Measurements from ENCODE around the gene DRC7. TPM values are rescaled to one million over a fixed set of nuclear protein-coding genes. Genes with fewer than 3 reads are reported as not detected.

The DRC7 gene, protein sequence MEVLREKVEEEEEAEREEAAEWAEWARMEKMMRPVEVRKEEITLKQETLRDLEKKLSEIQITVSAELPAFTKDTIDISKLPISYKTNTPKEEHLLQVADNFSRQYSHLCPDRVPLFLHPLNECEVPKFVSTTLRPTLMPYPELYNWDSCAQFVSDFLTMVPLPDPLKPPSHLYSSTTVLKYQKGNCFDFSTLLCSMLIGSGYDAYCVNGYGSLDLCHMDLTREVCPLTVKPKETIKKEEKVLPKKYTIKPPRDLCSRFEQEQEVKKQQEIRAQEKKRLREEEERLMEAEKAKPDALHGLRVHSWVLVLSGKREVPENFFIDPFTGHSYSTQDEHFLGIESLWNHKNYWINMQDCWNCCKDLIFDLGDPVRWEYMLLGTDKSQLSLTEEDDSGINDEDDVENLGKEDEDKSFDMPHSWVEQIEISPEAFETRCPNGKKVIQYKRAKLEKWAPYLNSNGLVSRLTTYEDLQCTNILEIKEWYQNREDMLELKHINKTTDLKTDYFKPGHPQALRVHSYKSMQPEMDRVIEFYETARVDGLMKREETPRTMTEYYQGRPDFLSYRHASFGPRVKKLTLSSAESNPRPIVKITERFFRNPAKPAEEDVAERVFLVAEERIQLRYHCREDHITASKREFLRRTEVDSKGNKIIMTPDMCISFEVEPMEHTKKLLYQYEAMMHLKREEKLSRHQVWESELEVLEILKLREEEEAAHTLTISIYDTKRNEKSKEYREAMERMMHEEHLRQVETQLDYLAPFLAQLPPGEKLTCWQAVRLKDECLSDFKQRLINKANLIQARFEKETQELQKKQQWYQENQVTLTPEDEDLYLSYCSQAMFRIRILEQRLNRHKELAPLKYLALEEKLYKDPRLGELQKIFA
- total RNA-seq (2022; extraction: Qiagen RNA extraction; ENCODE audit: low read depth): 0.10 TPM in 1 of 5 replicates, not detected in the others

DNA sequence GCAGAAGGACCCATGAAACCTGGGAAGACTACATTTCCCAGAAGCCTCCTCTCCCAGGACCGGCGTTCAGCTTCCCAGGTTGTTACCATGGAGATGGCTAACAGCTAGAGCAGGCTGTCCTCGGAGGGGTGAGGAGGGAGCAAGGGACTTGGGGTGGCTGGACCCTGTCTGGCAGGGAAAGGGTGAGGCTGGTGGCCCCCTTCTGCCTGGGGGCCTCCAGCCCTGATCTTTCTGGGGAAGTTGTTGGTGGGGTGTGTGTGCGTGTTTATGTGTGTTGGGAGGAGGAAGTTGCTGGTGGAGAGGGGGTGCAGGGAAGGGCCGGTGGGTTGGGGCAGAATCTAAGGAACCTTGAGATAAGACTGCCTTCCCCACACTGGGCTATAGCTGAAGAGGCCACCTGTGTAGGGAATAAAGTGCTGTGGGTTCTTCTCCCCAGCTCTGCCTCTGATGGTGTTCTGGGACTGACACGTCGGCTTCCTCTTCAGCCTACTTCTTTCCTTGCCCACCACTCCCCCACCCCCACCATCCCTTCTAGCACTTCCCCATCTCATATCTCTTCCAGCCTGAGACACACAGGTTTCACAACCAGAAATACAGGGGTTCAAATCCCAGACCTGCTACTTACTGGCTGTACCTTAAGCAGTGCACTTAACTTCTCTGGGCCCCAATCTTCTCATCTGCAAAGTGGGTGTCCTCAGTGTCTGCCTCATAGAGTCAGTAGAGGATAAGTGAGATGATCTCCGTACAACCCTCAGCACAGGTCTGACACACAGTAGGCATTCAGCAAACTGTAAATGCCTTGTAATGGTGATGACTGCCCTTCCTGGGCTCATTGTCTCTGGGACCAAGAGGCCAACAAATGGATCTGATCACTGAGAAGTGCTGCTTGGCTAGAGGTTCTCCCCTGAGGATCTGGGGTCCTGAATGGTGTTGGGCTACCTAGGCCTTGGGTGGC, at the start of gene DRC7:
Gene DRC7 (plus strand): TSS at position 82 of the 955 bp plus-strand sequence. CDS start 3,144 bp downstream, outside the sequence.

DNA sequence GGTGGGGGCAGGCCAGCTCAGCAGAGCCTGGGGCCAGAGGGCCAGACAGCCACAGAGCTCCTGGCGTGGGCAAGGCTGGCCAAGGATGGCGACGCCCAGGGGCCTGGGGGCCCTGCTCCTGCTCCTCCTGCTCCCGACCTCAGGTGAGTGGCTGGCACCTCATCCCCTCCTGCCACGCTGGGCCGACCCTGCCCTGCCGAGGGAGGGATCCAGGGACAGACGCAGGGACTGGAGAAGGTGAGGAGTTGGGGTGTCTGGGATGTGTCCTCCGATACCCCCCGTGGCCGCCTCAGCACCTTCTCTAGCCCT, 26.4 kb upstream of the DRC7 start, which contains the start of gene ADGRG3:
Gene ADGRG3 (plus strand): TSS at position 44 of the 309 bp plus-strand sequence. CDS start 42 bp downstream, at position 86.

DNA sequence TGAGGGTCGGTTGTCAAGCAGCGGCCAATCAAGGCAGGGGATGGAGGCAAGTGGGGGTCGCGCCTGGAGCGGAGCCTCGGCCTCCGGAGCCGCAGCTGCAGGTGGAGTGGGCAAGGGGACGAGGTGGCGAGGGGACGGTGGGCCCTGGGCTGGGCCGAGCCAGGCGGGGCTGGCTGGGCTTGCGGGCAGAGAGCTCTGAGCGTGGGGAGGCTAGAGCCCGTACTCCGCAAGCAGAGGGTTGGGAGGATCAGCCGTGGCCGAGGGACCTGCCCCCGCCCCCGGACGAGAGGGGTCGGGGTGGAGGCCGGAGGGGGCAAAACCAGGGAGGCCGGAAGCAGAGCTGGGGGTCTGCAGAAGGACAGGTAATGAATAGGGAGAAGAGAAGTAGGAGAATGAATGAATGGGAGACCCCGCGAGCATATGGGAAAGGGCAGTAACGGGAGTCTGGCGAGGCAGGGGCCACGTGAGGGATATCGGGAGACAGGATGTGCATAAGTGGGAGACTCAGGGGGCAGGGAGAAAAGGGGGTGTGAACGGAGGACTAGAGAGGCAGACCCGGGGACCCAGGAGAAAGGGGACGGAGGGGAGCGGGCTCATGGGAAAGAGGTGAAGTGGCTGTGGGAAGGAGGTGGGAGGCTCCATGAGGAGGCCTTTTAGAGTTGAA, 41.3 kb downstream of the DRC7 start, which contains the start of gene KATNB1:
Gene KATNB1 (plus strand): TSS at position 16 of the 664 bp plus-strand sequence. CDS start 1,474 bp downstream, outside the sequence.

Other genes starting within 250 kb of the DRC7 start
- gene CIAPIN1, start 247.4 kb upstream of the DRC7 start, total RNA-seq (2022; extraction: Qiagen RNA extraction; ENCODE audit: low read depth): 72.0 to 86.3 TPM (median 75.6 TPM) in 5 replicates
- gene COQ9, start 247.3 kb upstream of the DRC7 start, total RNA-seq (2022; extraction: Qiagen RNA extraction; ENCODE audit: low read depth): 40.0 to 55.2 TPM (median 50.3 TPM) in 5 replicates
- 102 to 170 TPM (median 106 TPM) in 5 replicates for gene POLR2C, start 232.1 kb upstream of the DRC7 start, total RNA-seq (2022; extraction: Qiagen RNA extraction; ENCODE audit: low read depth)
- gene DOK4, start 208.3 kb upstream of the DRC7 start, total RNA-seq (2022; extraction: Qiagen RNA extraction; ENCODE audit: low read depth): 31.8 to 52.7 TPM (median 38.6 TPM) in 5 replicates
- 6.3 to 9.4 TPM (median 8.8 TPM) in 5 replicates for gene CCDC102A, start 158.2 kb upstream of the DRC7 start, total RNA-seq (2022; extraction: Qiagen RNA extraction; ENCODE audit: low read depth)
- 0.03 TPM in 2 of 5 replicates, not detected in the others for gene ADGRG5, start 152.2 kb upstream of the DRC7 start, total RNA-seq (2022; extraction: Qiagen RNA extraction; ENCODE audit: low read depth)
- 155 to 254 TPM (median 183 TPM) in 5 replicates for gene ADGRG1, start 66.2 kb upstream of the DRC7 start, total RNA-seq (2022; extraction: Qiagen RNA extraction; ENCODE audit: low read depth)
- gene ADGRG3, start 26.5 kb upstream of the DRC7 start, total RNA-seq (2022; extraction: Qiagen RNA extraction; ENCODE audit: low read depth): 0.16 to 0.79 TPM (median 0.62 TPM) in 5 replicates
- 15.0 to 20.8 TPM (median 20.3 TPM) in 5 replicates for gene KATNB1, start 41.0 kb downstream of the DRC7 start, total RNA-seq (2022; extraction: Qiagen RNA extraction; ENCODE audit: low read depth)
- 138 to 197 TPM (median 184 TPM) in 5 replicates for gene KIFC3, start 107.7 kb downstream of the DRC7 start, total RNA-seq (2022; extraction: Qiagen RNA extraction; ENCODE audit: low read depth)